ENCODE data around the gene THSD4. TPM values are rescaled to one million over a fixed set of nuclear protein-coding genes. Genes with fewer than 3 reads are reported as not detected.

THSD4 gene
- total RNA-seq, 4 donors from 2014 or later, result 2.7 to 49.2 (median 15.8) TPM

- no peak for TF ChIP-seq CTCF (IDR thresholded peaks at IDR 0.05)
- DNase-seq (ENCODE audit: low spot score) (no peak), ATAC-seq (ENCODE audit: low FRiP score) (no peak)
These were observed 691.2 kb downstream of the THSD4 start for GRCh38 chr15:71806452-71806931.

- no peak for ATAC-seq (ENCODE audit: low FRiP score)
- TF ChIP-seq CTCF (IDR thresholded peaks at IDR 0.05), result no peak
- DNase-seq (ENCODE audit: low spot score), result no peak
These were observed 691.9 kb downstream of the THSD4 start for GRCh38 chr15:71807125-71807629.

DNA sequence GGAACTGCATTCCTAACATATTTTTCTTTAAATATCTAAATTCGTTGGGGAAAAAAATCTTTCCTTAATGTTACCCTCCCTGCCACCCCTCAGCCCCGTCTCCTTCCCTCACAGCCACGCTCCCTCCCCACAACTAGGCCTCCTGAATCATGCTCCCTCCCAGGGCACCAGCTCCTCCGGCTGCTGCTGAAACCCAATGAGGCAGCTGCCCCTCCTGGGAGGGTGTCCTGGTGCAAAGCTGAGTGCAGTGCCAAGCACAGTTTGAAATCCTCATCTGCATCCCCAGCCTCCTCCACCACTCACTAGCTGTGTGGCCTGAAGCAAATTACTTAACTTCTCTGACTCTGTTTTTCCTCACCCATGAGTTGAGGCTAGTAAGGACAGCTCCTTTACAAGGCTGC, 692.4 kb downstream of the THSD4 start:
- no peak for ATAC-seq (ENCODE audit: low FRiP score)
- TF ChIP-seq CTCF (IDR thresholded peaks at IDR 0.05), result no peak

DNA sequence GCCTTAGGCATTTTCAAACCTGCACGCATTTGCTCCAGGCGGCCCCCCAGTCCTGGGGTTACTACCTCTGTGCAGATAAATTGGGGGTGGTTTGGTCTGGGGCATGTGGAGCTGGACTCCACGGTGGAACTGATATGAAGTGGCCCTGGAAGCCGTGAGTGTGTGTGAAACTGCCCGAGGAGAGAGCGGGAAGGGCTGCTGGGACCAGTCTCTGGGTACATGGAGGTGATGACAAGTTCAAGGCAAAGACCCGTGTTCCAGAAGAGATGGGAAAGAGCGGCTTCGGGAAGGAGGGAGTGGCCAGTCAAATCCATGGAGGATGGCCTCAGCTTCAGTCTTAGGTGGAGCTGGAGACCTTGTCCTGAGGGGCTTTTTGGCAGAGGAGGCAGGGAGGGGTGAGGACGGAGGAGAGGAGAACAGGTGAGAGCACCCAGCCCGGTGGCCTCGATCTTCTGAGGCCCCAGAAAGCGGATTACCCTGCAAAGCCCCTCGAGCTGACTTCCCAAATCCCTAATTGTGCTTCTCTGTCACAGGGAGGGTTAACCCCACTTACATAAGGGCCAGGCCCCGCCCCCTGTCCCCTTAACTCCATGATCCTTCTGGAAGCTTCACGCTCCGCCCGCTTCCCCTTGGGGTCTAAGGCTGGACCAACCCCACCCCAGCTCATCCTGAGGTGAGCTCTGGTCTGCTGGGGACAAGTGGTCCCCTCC, 693.2 kb downstream of the THSD4 start:
- DNase-seq (ENCODE audit: low spot score) (no peak), ATAC-seq (ENCODE audit: low FRiP score) (no peak)
- TF ChIP-seq CTCF (IDR thresholded peaks at IDR 0.05), result no peak

More for the DNA sequence above, 692.4 kb downstream of the THSD4 start:
- DNase-seq (ENCODE audit: low spot score), result no peak

DNA sequence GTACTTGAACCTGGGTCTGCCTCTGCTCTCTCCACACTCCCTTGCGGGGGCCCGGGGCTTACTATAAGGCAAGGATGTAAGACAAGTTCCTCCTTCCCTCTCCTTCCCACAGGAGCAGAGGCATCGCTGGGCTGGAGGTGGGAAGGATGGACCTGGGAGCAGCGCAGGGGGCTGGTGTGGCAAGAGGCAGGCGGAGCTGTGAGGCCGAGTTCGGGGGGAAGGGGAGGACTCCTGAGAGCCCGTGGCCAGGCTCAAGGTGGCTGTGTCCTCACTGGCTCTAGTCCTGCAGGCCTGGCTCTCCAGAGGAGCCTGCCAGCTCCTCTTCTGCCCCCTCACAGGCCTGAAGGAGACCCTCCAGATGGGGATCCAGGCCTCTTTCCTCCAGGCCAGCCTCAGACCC, 694.1 kb downstream of the THSD4 start:
- ATAC-seq (ENCODE audit: low FRiP score), result no peak

GRCh38 chr15:71810256-71811035, 695.2 kb downstream of the THSD4 start, which contains the start of gene NR2E3:
NR2E3 (plus strand) TSS chr15:71810554; CDS start chr15:71810744, 190 bp downstream.
- ATAC-seq (ENCODE audit: low FRiP score) (no peak), DNase-seq (ENCODE audit: low spot score) (no peak)
- no peak for TF ChIP-seq CTCF (IDR thresholded peaks at IDR 0.05)

More for the DNA sequence above, 694.1 kb downstream of the THSD4 start:
- DNase-seq (ENCODE audit: low spot score), result no peak
- no peak for TF ChIP-seq CTCF (IDR thresholded peaks at IDR 0.05)
